Type B pancreatic cell (in vitro differentiated cells): Measurements from ENCODE around the gene DMD. TPM values are rescaled to one million over a fixed set of nuclear protein-coding genes. Genes with fewer than 3 reads are reported as not detected.
A peak's percentile ranks its signal among the peaks of the same experiment; 100 is the strongest.

Experiments
- DNase-seq: peaks from one replicate; pipeline ENCODE4 v3.0.0; 2021; ENCODE audit warnings: mixed read lengths; ENCODE audit not compliant: unreplicated experiment; ENCODE audit errors: extremely low spot score
- H3K27ac Mint-ChIP-seq: 2 replicates; pipeline ENCODE4 v1.8.0; 2021; ENCODE audit warnings: mild to moderate bottlenecking, mixed read lengths
- H3K27me3 Mint-ChIP-seq: 2 replicates; pipeline ENCODE4 v1.8.0; 2021; ENCODE audit warnings: mixed read lengths
- H3K36me3 Mint-ChIP-seq: 2 replicates; pipeline ENCODE4 v1.8.0; 2021; ENCODE audit warnings: mixed read lengths
- H3K4me1 Mint-ChIP-seq: one replicate; pipeline ENCODE4 v1.8.0; 2021; ENCODE audit warnings: mixed read lengths; ENCODE audit not compliant: unreplicated experiment
- H3K4me3 Mint-ChIP-seq: 2 replicates; pipeline ENCODE4 v1.8.0; 2021; ENCODE audit warnings: mild to moderate bottlenecking, mixed read lengths
- H3K9me3 Mint-ChIP-seq: 2 replicates; pipeline ENCODE4 v1.8.0; 2021; ENCODE audit warnings: mixed read lengths
- CTCF ChIP-seq: fragments of 200-600 bp; sonication (generic); conservative IDR thresholded peaks from 2 replicates; pipeline ENCODE4 v1.5.0; 2021; ENCODE audit warnings: antibody characterized with exemption, mild to moderate bottlenecking
- total RNA-seq: library from RNA; stranded (reverse); gene quantifications from 2 replicates; pipeline ENCODE4 v1.2.1, GENCODE V29; 2021; ENCODE audit warnings: low replicate concordance

The DMD gene
- total RNA-seq, 1 donor from 2014 or later: 57.1 TPM

DNA sequence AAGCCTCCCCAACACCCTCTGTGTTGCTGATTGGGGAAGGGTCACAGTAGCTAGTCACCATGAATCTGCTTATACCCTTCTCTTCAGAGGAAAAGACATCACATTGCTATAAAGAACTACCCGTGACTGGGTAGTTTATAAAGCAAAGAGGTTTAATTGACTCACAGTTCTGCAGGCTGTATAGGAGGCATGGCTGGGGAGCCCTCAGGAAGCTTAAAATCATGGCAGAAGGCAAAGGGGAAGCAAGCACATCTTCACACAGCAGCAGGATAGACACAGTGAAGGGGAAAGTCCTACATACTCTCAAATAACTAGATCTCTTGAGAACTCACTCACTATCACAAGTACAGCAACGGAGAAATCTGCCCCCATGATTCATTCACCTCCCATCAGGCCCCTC is 1910.1 kb downstream of the DMD start:
- DNase-seq: no peak
- Mint-ChIP-seq H3K9me3 (peaks cover 3% of the 10 kb centered on the region), H3K27me3 (no peaks in the 10 kb centered on the region), H3K27ac (no peak overlapping the region), H3K4me3 (no peak overlapping the region), H3K36me3 (no peaks in the 10 kb centered on the region), H3K4me1 (no peaks in the 10 kb centered on the region)
- no peak for TF ChIP-seq CTCF

- H3K4me3 Mint-ChIP-seq: no peak overlapping the region
- TF ChIP-seq CTCF: no peak
- H3K27me3 Mint-ChIP-seq: no peaks in the 10 kb centered on the region
- no peak overlapping the region for H3K27ac Mint-ChIP-seq
- no peaks in the 10 kb centered on the region for H3K36me3 Mint-ChIP-seq
- no peaks in the 10 kb centered on the region for H3K4me1 Mint-ChIP-seq
- H3K9me3 Mint-ChIP-seq: peaks cover 3% of the 10 kb centered on the region
- no peak for DNase-seq
These were observed 1912.4 kb downstream of the DMD start for GRCh38 chrX:31298916-31299315.

DNA sequence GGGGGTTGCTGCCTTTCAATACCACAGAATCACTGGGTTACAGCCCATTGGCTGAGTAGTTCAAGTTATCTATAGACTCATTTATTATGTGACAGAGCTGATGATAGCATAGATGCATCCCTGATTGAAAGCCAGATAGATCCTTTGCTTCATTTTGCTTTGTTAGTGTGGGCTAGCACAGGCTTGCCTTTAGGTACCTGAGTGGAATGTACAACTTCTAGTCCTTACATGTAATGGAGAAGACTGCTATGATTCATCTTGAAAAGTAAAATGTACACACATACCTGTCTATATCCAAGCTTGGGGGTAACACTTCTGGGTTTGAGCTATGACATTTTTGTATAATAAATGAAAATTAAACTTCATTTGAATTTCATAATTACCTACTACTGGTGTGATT is 1913.5 kb downstream of the DMD start:
- Mint-ChIP-seq H3K36me3 (no peaks in the 10 kb centered on the region), H3K27me3 (no peaks in the 10 kb centered on the region), H3K4me3 (no peak overlapping the region), H3K4me1 (no peaks in the 10 kb centered on the region), H3K27ac (no peak overlapping the region), H3K9me3 (peaks cover 3% of the 10 kb centered on the region)
- no peak for DNase-seq
- TF ChIP-seq CTCF: no peak

GRCh38 chrX:31294475-31294874 is 1916.9 kb downstream of the DMD start:
- no peaks in the 10 kb centered on the region for H3K36me3 Mint-ChIP-seq
- no peaks in the 10 kb centered on the region for H3K4me1 Mint-ChIP-seq
- no peaks in the 10 kb centered on the region for H3K27me3 Mint-ChIP-seq
- H3K27ac Mint-ChIP-seq: no peak overlapping the region
- TF ChIP-seq CTCF: no peak
- DNase-seq: no peak
- H3K9me3 Mint-ChIP-seq: peaks cover 7% of the 10 kb centered on the region
- H3K4me3 Mint-ChIP-seq: no peak overlapping the region

- H3K4me1 Mint-ChIP-seq: no peaks in the 10 kb centered on the region
- H3K9me3 Mint-ChIP-seq: peaks cover 7% of the 10 kb centered on the region
- no peaks in the 10 kb centered on the region for H3K27me3 Mint-ChIP-seq
- no peak overlapping the region for H3K27ac Mint-ChIP-seq
- no peak for DNase-seq
- no peak overlapping the region for H3K4me3 Mint-ChIP-seq
- TF ChIP-seq CTCF: peak; percentile 20
- H3K36me3 Mint-ChIP-seq: no peaks in the 10 kb centered on the region
These were observed 1917.9 kb downstream of the DMD start for GRCh38 chrX:31293409-31293808.

DNA sequence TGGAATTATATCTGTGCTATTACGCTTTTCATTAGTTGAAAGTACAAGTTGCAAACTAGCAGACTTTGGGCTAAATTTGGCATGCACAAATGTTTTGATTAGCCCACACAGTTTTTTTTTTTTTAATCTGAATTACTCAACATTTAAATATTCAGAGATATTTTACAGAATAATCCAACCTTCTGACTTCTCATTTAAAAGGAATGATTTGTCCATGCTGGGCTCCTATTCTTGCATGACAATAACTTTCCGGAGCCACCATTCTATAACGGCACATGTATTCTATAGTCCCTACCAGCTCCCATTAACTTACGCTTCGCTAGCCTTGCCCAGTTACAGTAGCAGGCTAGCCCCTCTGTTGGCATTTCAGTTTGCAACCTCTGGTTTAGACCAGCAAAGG is 1920.2 kb downstream of the DMD start:
- no peaks in the 10 kb centered on the region for H3K27me3 Mint-ChIP-seq
- H3K4me1 Mint-ChIP-seq: no peaks in the 10 kb centered on the region
- H3K36me3 Mint-ChIP-seq: no peaks in the 10 kb centered on the region
- no peak overlapping the region for H3K27ac Mint-ChIP-seq
- peaks cover 7% of the 10 kb centered on the region for H3K9me3 Mint-ChIP-seq
- no peak overlapping the region for H3K4me3 Mint-ChIP-seq
- DNase-seq: no peak
- no peak for TF ChIP-seq CTCF
